OCI-LY1 (cell line): ENCODE data around the gene LDLRAD2.

Source experiments
- H2AFZ ChIP-seq: fragments of 200-600 bp; sonication (generic), shearing (Covaris generic); 2 replicates; pipeline ENCODE4 v1.6.0; 2014; ENCODE audit warnings: antibody characterized with exemption, mild to moderate bottlenecking, low read length
- H3F3A ChIP-seq: fragments of 200-600 bp; sonication (generic), shearing (Covaris generic); 2 replicates; pipeline ENCODE4 v1.6.0; 2014; ENCODE audit warnings: mild to moderate bottlenecking, antibody characterized with exemption, low read length, moderate library complexity; ENCODE audit not compliant: insufficient read depth
- H3K27ac ChIP-seq: fragments of 200-600 bp; sonication (generic); 2 replicates; pipeline ENCODE4 v1.5.1; 2014; ENCODE audit warnings: low read length, mixed run types, mild to moderate bottlenecking, low read depth; ENCODE audit not compliant: poor library complexity, severe bottlenecking
- H3K27me3 ChIP-seq: fragments of 200-600 bp; sonication (generic); 2 replicates; pipeline ENCODE4 v1.6.0; 2014; ENCODE audit warnings: antibody characterized with exemption, mild to moderate bottlenecking, low read length, moderate library complexity; ENCODE audit not compliant: insufficient read depth
- H3K36me3 ChIP-seq: fragments of 200-600 bp; sonication (generic); 2 replicates; pipeline ENCODE4 v1.6.1; 2014; ENCODE audit warnings: mild to moderate bottlenecking, antibody characterized with exemption, low read length, moderate library complexity, mixed read lengths; ENCODE audit not compliant: insufficient read depth
- H3K4me1 ChIP-seq: fragments of 200-600 bp; sonication (generic); 2 replicates; pipeline ENCODE4 v1.5.1; 2014; ENCODE audit warnings: mild to moderate bottlenecking, low read length, moderate library complexity; ENCODE audit not compliant: insufficient read depth, severe bottlenecking
- H3K4me2 ChIP-seq: fragments of 200-600 bp; sonication (generic), shearing (Covaris generic); 2 replicates; pipeline ENCODE4 v1.6.1; 2014; ENCODE audit warnings: low read length
- H3K4me3 ChIP-seq: fragments of 200-600 bp; sonication (generic); 2 replicates; pipeline ENCODE4 v1.5.1; 2014; ENCODE audit warnings: low read length, low read depth, mild to moderate bottlenecking, mixed read lengths; ENCODE audit not compliant: poor library complexity, severe bottlenecking
- H3K79me2 ChIP-seq: fragments of 200-600 bp; shearing (Covaris generic); 2 replicates; pipeline ENCODE4 v1.6.1; 2016; ENCODE audit warnings: mixed run types, low read length, mixed read lengths; ENCODE audit not compliant: insufficient read depth
- H3K9ac ChIP-seq: fragments of 200-600 bp; sonication (generic), shearing (Covaris generic); 2 replicates; pipeline ENCODE4 v1.6.1; 2014; ENCODE audit warnings: mild to moderate bottlenecking, low read length, mixed read lengths
- H3K9me2 ChIP-seq: fragments of 200-600 bp; sonication (generic), shearing (Covaris generic); 2 replicates; pipeline ENCODE4 v1.6.1; 2014; ENCODE audit warnings: low read depth, mild to moderate bottlenecking, low read length, mixed read lengths
- H3K9me3 ChIP-seq: fragments of 200-600 bp; shearing (Covaris generic); 2 replicates; pipeline ENCODE4 v1.6.1; 2014; ENCODE audit warnings: low read length, mixed read lengths
- H4K20me1 ChIP-seq: fragments of 200-600 bp; sonication (generic), shearing (Covaris generic); 2 replicates; pipeline ENCODE4 v1.6.0; 2016; ENCODE audit warnings: mild to moderate bottlenecking, low read length; ENCODE audit not compliant: insufficient read depth
- EZH2 ChIP-seq: fragments of 200-600 bp; sonication (generic), shearing (Covaris generic); IDR thresholded peaks from 2 replicates; pipeline ENCODE4 v1.8.0; 2017; ENCODE audit warnings: borderline replicate concordance, mixed run types, mild to moderate bottlenecking, antibody characterized with exemption, low read length, moderate library complexity, mixed read lengths
- TF ChIP-seq, protein P1 (sequence below): fragments of 200-600 bp; sonication (generic), shearing (Covaris generic); IDR thresholded peaks from 2 replicates; pipeline ENCODE4 v1.5.1; 2017; ENCODE audit warnings: mild to moderate bottlenecking, antibody characterized with exemption, low read length, moderate library complexity, mixed read lengths

The LDLRAD2 gene

DNA sequence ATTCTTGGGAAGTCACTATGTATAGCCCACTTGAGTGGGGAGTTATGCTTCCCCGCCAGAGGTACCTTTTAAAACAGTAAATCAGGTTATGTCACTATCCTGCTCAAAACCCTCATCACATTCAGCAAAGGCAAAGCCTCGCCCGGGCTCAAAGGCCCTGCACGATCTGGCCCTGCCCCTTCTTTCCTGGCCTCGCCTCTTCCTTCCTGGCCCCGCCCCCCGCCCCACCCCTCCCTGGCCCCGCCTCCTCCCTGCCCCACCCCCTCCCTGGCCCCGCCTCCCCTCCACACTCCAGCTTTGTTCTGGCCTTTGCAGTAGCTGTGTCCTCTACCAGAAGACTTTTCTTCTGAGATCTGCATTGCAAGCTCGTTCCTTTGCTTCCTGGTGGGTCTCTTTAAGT, 6.6 kb downstream of the LDLRAD2 start:
- Histone ChIP-seq H3K27me3 (peaks cover 3% of the 10 kb centered on the region; the same call in 1 of the 2 replicates), H3K79me2 (no peaks in the 10 kb centered on the region), H3K36me3 (no peaks in the 10 kb centered on the region), H3K9me3 (no peaks in the 10 kb centered on the region), H3K27ac (no peak overlapping the region), H3K9ac (no peak overlapping the region), H4K20me1 (no peaks in the 10 kb centered on the region), H2AFZ (no peak overlapping the region), H3K9me2 (no peaks in the 10 kb centered on the region), H3K4me2 (no peak overlapping the region), H3K4me3 (no peak overlapping the region), H3K4me1 (peaks cover 14% of the 10 kb centered on the region), H3F3A (no peaks in the 10 kb centered on the region)
- TF ChIP-seq, protein P1, sequence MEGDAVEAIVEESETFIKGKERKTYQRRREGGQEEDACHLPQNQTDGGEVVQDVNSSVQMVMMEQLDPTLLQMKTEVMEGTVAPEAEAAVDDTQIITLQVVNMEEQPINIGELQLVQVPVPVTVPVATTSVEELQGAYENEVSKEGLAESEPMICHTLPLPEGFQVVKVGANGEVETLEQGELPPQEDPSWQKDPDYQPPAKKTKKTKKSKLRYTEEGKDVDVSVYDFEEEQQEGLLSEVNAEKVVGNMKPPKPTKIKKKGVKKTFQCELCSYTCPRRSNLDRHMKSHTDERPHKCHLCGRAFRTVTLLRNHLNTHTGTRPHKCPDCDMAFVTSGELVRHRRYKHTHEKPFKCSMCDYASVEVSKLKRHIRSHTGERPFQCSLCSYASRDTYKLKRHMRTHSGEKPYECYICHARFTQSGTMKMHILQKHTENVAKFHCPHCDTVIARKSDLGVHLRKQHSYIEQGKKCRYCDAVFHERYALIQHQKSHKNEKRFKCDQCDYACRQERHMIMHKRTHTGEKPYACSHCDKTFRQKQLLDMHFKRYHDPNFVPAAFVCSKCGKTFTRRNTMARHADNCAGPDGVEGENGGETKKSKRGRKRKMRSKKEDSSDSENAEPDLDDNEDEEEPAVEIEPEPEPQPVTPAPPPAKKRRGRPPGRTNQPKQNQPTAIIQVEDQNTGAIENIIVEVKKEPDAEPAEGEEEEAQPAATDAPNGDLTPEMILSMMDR: no peak
- no peak for TF ChIP-seq EZH2

DNA sequence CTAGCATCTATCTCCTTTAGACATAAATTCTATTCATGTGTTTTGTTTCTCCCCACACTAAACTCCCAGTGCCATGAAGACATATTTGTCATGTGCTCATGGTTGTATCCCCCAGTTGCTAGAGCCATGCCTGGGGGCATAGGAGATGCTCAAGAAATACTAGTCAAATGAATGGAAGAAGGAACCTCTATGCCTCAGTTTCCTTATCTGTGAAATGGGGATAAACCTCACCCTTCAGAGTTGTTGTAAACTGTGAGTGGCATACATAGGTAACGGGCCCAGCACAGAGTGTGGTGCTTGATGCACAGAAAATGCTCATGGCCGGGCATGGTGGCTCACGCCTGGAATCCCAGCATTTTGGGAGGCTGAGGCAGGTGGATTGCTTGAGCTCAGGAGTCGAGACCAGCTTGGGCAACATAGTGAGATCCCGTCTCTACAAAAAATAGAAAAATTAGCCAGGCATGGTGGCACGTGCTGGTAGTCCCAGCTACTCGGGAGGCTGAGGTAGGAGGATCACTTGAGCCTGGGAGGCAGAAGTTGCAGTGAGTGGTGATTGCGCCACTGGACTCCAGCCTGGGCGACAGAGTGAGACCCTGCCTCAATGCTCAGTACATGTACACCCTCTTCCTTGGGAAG, 8.7 kb downstream of the LDLRAD2 start:
- Histone ChIP-seq H3F3A (no peaks in the 10 kb centered on the region), H2AFZ (no peak overlapping the region), H3K4me2 (no peak overlapping the region), H3K79me2 (no peaks in the 10 kb centered on the region), H3K36me3 (no peaks in the 10 kb centered on the region), H3K9me2 (no peaks in the 10 kb centered on the region), H4K20me1 (no peaks in the 10 kb centered on the region), H3K4me3 (no peak overlapping the region), H3K27me3 (peaks cover 3% of the 10 kb centered on the region; the same call in 1 of the 2 replicates), H3K9me3 (no peaks in the 10 kb centered on the region), H3K4me1 (peaks cover 3% of the 10 kb centered on the region), H3K27ac (no peak overlapping the region), H3K9ac (no peak overlapping the region)
- TF ChIP-seq EZH2: no peak
- TF ChIP-seq, protein P1: no peak

DNA sequence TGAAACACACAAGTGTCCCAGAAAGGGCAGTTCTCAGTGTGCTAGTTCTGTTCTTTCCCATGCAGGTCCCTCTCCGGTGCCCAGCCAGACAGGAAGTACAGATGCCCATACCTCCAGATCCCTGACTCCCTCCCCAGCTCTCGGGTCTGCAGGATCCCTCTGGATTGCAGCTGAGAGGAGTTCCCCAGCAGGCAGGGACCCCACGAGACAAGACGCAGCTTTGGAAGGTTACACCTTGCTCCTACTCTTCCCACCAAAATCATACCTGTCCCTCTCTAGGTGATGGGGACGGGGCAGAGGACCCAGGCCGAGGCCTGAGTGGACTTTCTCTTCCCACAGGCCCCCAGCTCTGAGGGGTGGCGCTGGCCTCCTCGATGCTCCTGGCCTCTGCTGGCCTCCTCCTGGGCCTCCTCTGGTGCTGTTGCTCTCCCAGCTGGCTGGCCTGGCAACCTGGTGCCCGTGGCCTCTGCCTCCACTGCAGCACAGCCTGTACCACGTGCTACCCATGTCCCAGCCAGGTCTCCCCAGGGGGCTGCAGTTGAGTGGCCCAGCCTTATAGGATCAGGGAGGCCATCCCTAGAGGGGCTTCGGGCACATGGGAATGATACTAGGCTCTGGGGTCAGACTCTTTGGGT, 9.4 kb downstream of the LDLRAD2 start:
- Histone ChIP-seq H3K9ac (no peak overlapping the region), H2AFZ (no peak overlapping the region), H3K4me1 (no peaks in the 10 kb centered on the region), H3K9me2 (no peaks in the 10 kb centered on the region), H3F3A (no peaks in the 10 kb centered on the region), H3K4me3 (no peak overlapping the region), H3K79me2 (no peaks in the 10 kb centered on the region), H4K20me1 (no peaks in the 10 kb centered on the region), H3K27me3 (peaks cover 3% of the 10 kb centered on the region; the same call in 1 of the 2 replicates), H3K27ac (no peak overlapping the region), H3K36me3 (no peaks in the 10 kb centered on the region), H3K4me2 (no peak overlapping the region), H3K9me3 (no peaks in the 10 kb centered on the region)
- no peak for TF ChIP-seq EZH2
- TF ChIP-seq, protein P1: no peak
